ENCODE results near the gene CDV3.

The CDV3 gene

GRCh38 chr3:133576169-133576568 is 2.7 kb downstream of the CDV3 start:
- H3K4me2 ChIP-seq (ENCODE audit: insufficient read depth, low read length) = peak overlapping the region; percentile 89
- ATAC-seq (ENCODE audit: insufficient read depth, low read depth) = no peak
- no peaks in the 10 kb centered on the region for H3K27me3 ChIP-seq (ENCODE audit: insufficient read depth, low read length, poor library complexity)
- DNase-seq = no peak
- no peak overlapping the region for H2AFZ ChIP-seq (ENCODE audit: low read depth, low read length)
- H3K4me1 ChIP-seq (ENCODE audit: insufficient read depth, low read length) = peaks cover 53% of the 10 kb centered on the region
- peak overlapping the region; percentile 87 for H3K9ac ChIP-seq (ENCODE audit: low read depth, low read length)
- H3K79me2 ChIP-seq (ENCODE audit: insufficient read depth, low read length) = peaks cover 72% of the 10 kb centered on the region
- peak overlapping the region; percentile 40; the same call in 1 of the 2 replicates for H3K27ac ChIP-seq (ENCODE audit: low read length)
- peaks cover 64% of the 10 kb centered on the region for H3K36me3 ChIP-seq (ENCODE audit: insufficient read depth, low read length)
- no peak for TF ChIP-seq EZH2 (IDR thresholded peaks at IDR 0.05; ENCODE audit: borderline replicate concordance, low read depth, low read length, severe bottlenecking)
- TF ChIP-seq CTCF (IDR thresholded peaks at IDR 0.05; ENCODE audit: borderline replicate concordance, extremely low read depth, low read length, poor library complexity, severe bottlenecking) = no peak
- H3K4me3 ChIP-seq (ENCODE audit: low read depth in 1 of 2, low read length in 2 of 2) = peak overlapping the region in 1 of 2 experiments; percentile 96; a peak in 2 of 4 replicates
- no peaks in the 10 kb centered on the region for H3K9me3 ChIP-seq (ENCODE audit: insufficient read depth, low read length, severe bottlenecking)
- H4K20me1 ChIP-seq (ENCODE audit: insufficient read depth, low read length) = peaks cover 50% of the 10 kb centered on the region

GRCh38 chr3:133578548-133579191 is 5.2 kb downstream of the CDV3 start:
- H3K9ac ChIP-seq (ENCODE audit: low read depth, low read length) = no peak overlapping the region; the same call in 1 of the 2 replicates
- H3K4me2 ChIP-seq (ENCODE audit: insufficient read depth, low read length) = peak overlapping the region; percentile 52
- DNase-seq (no peak), ATAC-seq (ENCODE audit: insufficient read depth, low read depth) (0 out of 3 replicates have a peak, but pooled peaks have one; percentile 6)
- H2AFZ ChIP-seq (ENCODE audit: low read depth, low read length) = no peak overlapping the region
- H3K79me2 ChIP-seq (ENCODE audit: insufficient read depth, low read length) = peaks cover 93% of the 10 kb centered on the region
- peaks cover 41% of the 10 kb centered on the region for H3K4me1 ChIP-seq (ENCODE audit: insufficient read depth, low read length)
- no peaks in the 10 kb centered on the region for H3K27me3 ChIP-seq (ENCODE audit: insufficient read depth, low read length, poor library complexity)
- no peak overlapping the region; a peak in 1 of 4 replicates for H3K4me3 ChIP-seq (ENCODE audit: low read depth in 1 of 2, low read length in 2 of 2)
- no peak overlapping the region for H3K27ac ChIP-seq (ENCODE audit: low read length)
- TF ChIP-seq CTCF (IDR thresholded peaks at IDR 0.05; ENCODE audit: borderline replicate concordance, extremely low read depth, low read length, poor library complexity, severe bottlenecking) = peak; percentile 50
- TF ChIP-seq EZH2 (IDR thresholded peaks at IDR 0.05; ENCODE audit: borderline replicate concordance, low read depth, low read length, severe bottlenecking) = no peak
- H3K36me3 ChIP-seq (ENCODE audit: insufficient read depth, low read length) = peaks cover 88% of the 10 kb centered on the region
- no peaks in the 10 kb centered on the region for H3K9me3 ChIP-seq (ENCODE audit: insufficient read depth, low read length, severe bottlenecking)
- peaks cover 65% of the 10 kb centered on the region for H4K20me1 ChIP-seq (ENCODE audit: insufficient read depth, low read length)

- H3K36me3 ChIP-seq (ENCODE audit: insufficient read depth, low read length) = peaks cover 93% of the 10 kb centered on the region
Measured at GRCh38 chr3:133583396-133583795, 9.9 kb downstream of the CDV3 start.

More at GRCh38 chr3:133583396-133583795, 9.9 kb downstream of the CDV3 start:
- H3K9me3 ChIP-seq (ENCODE audit: insufficient read depth, low read length, severe bottlenecking) = no peaks in the 10 kb centered on the region
- H2AFZ ChIP-seq (ENCODE audit: low read depth, low read length) = no peak overlapping the region
- H3K4me1 ChIP-seq (ENCODE audit: insufficient read depth, low read length) = peaks cover 10% of the 10 kb centered on the region
- H3K27me3 ChIP-seq (ENCODE audit: insufficient read depth, low read length, poor library complexity) = no peaks in the 10 kb centered on the region
- H3K79me2 ChIP-seq (ENCODE audit: insufficient read depth, low read length) = peaks cover 59% of the 10 kb centered on the region
- peaks cover 50% of the 10 kb centered on the region for H4K20me1 ChIP-seq (ENCODE audit: insufficient read depth, low read length)
- no peak for DNase-seq
- no peak overlapping the region for H3K4me2 ChIP-seq (ENCODE audit: insufficient read depth, low read length)
- no peak overlapping the region for H3K9ac ChIP-seq (ENCODE audit: low read depth, low read length)
- H3K4me3 ChIP-seq (ENCODE audit: low read depth in 1 of 2, low read length in 2 of 2) = no peak overlapping the region
- no peak for TF ChIP-seq CTCF (IDR thresholded peaks at IDR 0.05; ENCODE audit: borderline replicate concordance, extremely low read depth, low read length, poor library complexity, severe bottlenecking)
- no peak for TF ChIP-seq EZH2 (IDR thresholded peaks at IDR 0.05; ENCODE audit: borderline replicate concordance, low read depth, low read length, severe bottlenecking)
- ATAC-seq (ENCODE audit: insufficient read depth, low read depth) = no peak
- H3K27ac ChIP-seq (ENCODE audit: low read length) = no peak overlapping the region
